BJ (cell line): ENCODE data around the gene HOXD4. TPM values are rescaled to one million over a fixed set of nuclear protein-coding genes. Genes with fewer than 3 reads are reported as not detected.

Experiments used
- CTCF ChIA-PET: fragments of 350-600 bp; formaldehyde crosslinking; extraction: SDS; loops from one replicate; lab custom pipeline; 2021; ENCODE audit warnings: antibody characterized with exemption, inconsistent platforms; lab: Yijun Ruan, JAX
- POLR2A ChIA-PET: fragments of 300-600 bp; sonication (Branson Sonifier 250); formaldehyde crosslinking; extraction: SDS; loops from one replicate; lab custom pipeline; 2021; ENCODE audit warnings: antibody characterized with exemption; lab: Charles Lee
- DNase-seq: peaks from one replicate; pipeline ENCODE4 v3.0.0-alpha.2; 2011; ENCODE audit warnings: low read depth
- H3K27me3 ChIP-seq: 2 replicates; pipeline ENCODE4 v1.6.0; 2011; ENCODE audit warnings: low read length; ENCODE audit not compliant: control insufficient read depth, insufficient read depth
- H3K36me3 ChIP-seq: 2 replicates; pipeline ENCODE4 v1.5.1; 2011; ENCODE audit warnings: low read length; ENCODE audit not compliant: control insufficient read depth, insufficient read depth
- H3K4me3 ChIP-seq: 2 replicates; pipeline ENCODE4 v1.5.1; 2011; ENCODE audit warnings: low read depth, mild to moderate bottlenecking, control low read depth, low read length
- polyA plus RNA-seq: library from polyadenylated mRNA; depleted of rRNA; stranded (reverse); fragments of >200 nt; gene quantifications from 2 replicates; pipeline ENCODE4 v1.2.3, GENCODE V29; 2011
- TF ChIP-seq, protein P1 (sequence below): IDR thresholded peaks from 2 replicates; pipeline ENCODE4 v1.5.1; 2011; ENCODE audit warnings: low read depth, mild to moderate bottlenecking, control low read depth, inconsistent platforms, low read length, moderate library complexity; ENCODE audit not compliant: insufficient read depth

HOXD4 gene
- polyA plus RNA-seq, 1 experiment, result 0.28 TPM

DNA sequence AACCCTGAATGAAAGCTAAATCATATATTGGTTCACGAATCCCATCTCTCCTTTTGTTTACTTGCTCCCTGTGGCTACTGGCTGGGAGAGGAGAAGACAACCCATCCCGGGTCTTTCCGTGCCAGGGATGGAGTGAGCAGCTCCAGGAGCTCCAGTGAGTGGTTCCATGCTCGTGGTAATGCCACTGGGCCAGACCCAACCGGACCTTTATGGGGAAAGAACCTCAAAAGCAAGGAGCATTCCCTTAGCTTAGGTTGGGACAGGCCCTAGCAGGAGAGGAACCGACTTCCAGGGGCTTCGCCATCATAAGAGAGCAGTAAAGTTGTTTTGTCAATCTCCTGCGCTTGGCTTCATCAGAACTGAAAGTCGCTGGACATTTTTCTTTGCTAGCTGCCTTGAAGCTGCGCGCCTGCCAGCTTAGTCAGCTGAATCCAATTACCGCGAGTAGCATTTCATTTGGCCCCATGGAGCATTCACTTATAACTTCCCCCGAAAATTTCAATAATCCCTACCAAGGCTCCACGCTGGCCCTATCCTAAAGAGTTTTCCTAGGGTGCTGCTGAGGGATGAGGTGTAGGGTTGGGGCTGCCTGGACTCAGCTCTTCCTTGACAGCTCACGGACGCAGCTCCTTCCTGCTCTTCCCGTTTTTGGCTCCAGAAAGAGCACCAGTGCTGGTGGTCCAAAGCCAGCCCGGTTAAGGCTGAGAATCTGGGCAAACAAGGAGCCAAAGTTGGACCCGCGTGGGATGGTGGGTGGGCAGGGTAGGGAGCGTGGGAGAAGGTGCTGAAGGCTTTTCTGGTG is 10.7 kb downstream of the HOXD4 start:
- ChIA-PET CTCF (interaction anchor here (0.6 to 2.8 kb wide), 8 partner anchors 8 to 986 kb away, joined by 3 to 12 read pairs (median 4); no protein-coding TSS in a partner anchor), POLR2A (no interaction called here)
- DNase-seq, result no peak
- TF ChIP-seq, protein P1, sequence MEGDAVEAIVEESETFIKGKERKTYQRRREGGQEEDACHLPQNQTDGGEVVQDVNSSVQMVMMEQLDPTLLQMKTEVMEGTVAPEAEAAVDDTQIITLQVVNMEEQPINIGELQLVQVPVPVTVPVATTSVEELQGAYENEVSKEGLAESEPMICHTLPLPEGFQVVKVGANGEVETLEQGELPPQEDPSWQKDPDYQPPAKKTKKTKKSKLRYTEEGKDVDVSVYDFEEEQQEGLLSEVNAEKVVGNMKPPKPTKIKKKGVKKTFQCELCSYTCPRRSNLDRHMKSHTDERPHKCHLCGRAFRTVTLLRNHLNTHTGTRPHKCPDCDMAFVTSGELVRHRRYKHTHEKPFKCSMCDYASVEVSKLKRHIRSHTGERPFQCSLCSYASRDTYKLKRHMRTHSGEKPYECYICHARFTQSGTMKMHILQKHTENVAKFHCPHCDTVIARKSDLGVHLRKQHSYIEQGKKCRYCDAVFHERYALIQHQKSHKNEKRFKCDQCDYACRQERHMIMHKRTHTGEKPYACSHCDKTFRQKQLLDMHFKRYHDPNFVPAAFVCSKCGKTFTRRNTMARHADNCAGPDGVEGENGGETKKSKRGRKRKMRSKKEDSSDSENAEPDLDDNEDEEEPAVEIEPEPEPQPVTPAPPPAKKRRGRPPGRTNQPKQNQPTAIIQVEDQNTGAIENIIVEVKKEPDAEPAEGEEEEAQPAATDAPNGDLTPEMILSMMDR, result no peak
- Histone ChIP-seq H3K27me3 (peaks cover 73% of the 10 kb centered on the region), H3K36me3 (no peaks in the 10 kb centered on the region), H3K4me3 (no peak overlapping the region)

DNA sequence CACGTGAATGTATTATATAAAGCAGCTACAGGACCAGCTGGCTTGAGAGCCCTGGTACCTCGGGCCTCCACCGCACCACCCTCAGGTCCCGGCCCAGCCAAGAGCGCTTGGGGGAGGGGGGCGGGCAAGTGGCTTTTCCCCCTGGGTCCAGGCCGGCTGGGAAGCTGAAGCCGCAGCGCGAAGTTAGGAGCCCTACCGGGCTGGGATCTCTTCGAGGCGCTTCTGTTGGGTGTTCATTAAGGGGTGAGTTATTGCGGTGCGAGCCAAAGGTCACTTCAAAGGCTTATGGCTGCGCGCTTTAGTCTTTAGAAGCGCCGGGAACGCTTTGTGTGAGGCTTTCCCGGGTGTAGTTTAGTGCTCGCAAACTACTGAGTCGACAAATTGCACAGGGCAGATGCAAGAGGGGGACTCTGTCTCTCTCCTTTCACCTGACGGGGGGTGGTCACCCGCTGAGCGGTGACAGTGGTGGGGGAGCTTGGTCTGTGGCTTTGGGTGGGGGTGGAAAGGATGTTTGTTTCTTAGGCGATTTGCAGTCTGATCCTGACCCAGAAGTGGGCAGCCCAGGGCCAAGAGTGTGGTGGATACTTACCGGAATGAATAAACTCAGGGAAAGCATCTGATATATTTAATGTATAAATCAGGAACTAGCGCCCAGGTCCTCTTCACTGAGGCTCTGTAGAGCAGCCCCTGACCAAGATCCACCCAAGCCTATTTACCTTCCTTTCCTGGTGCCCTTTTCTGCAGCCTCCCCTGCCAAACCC is 11.7 kb downstream of the HOXD4 start:
- ChIA-PET POLR2A (no interaction called here), CTCF (interaction anchor here (1.2 to 2.8 kb wide), 3 partner anchors 9 to 292 kb away, joined by 3 to 12 read pairs (median 8); no protein-coding TSS in a partner anchor)
- Histone ChIP-seq H3K27me3 (peaks cover 69% of the 10 kb centered on the region), H3K4me3 (no peak overlapping the region), H3K36me3 (no peaks in the 10 kb centered on the region)
- TF ChIP-seq, protein P1, result no peak
- DNase-seq, result no peak

DNA sequence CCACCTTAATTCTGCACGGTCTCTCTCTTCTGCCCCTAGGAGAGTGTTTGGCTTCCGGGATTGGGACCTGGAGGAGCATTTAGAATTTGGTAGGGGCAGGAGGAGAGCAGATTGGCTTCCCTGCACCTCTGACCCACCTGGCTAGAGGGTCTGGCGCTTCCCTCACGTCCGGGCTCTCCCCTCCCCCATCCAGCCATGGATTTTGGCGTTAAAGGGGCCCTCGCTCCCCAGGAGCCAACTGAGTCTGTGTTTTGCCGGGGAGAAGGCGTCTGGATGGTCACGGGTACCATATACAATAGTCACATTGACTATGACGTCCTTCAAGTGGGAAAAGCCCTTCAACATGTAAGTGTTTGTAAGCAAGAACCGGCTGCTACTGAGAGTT is 12.3 kb downstream of the HOXD4 start:
- ChIA-PET POLR2A (no interaction called here), CTCF (interaction anchor here (2.8 kb wide), 1 partner anchor 291 kb away, joined by 8 read pairs; no protein-coding TSS in a partner anchor)
- Histone ChIP-seq H3K36me3 (no peaks in the 10 kb centered on the region), H3K4me3 (no peak overlapping the region), H3K27me3 (peaks cover 65% of the 10 kb centered on the region)
- DNase-seq, result no peak
- TF ChIP-seq, protein P1, result no peak

DNA sequence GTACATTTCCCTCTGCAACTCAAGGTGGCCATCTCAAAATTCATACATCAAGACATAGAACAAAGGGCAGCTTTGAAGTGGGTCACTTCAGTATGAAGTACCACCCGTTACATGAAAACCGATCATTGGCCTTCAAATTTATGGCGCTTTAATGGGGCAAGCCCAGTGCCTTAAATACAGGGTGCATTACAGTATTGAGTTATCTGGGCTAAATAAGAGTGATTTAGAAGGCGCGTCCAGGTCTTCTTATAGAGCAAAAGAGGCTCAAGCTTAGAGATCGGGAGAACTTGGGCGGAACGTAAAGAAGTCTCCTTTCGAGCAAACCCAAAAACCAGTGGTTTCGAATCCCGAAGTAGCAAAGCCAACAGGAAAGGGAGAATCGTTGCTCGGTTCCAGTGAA is 12.9 kb downstream of the HOXD4 start:
- DNase-seq, result no peak
- POLR2A ChIA-PET, result no interaction called here
- H3K4me3 ChIP-seq, result no peak overlapping the region
- peaks cover 62% of the 10 kb centered on the region for H3K27me3 ChIP-seq
- no peaks in the 10 kb centered on the region for H3K36me3 ChIP-seq
- CTCF ChIA-PET, result interaction anchor here (0.6 to 1.0 kb wide), 2 partner anchors 390 to 1569 kb away, joined by 3 to 4 read pairs; no protein-coding TSS in a partner anchor
- TF ChIP-seq, protein P1, result no peak
